ENCODE results near the gene TPO.

- TF ChIP-seq, protein P1, sequence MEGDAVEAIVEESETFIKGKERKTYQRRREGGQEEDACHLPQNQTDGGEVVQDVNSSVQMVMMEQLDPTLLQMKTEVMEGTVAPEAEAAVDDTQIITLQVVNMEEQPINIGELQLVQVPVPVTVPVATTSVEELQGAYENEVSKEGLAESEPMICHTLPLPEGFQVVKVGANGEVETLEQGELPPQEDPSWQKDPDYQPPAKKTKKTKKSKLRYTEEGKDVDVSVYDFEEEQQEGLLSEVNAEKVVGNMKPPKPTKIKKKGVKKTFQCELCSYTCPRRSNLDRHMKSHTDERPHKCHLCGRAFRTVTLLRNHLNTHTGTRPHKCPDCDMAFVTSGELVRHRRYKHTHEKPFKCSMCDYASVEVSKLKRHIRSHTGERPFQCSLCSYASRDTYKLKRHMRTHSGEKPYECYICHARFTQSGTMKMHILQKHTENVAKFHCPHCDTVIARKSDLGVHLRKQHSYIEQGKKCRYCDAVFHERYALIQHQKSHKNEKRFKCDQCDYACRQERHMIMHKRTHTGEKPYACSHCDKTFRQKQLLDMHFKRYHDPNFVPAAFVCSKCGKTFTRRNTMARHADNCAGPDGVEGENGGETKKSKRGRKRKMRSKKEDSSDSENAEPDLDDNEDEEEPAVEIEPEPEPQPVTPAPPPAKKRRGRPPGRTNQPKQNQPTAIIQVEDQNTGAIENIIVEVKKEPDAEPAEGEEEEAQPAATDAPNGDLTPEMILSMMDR (IDR thresholded peaks at IDR 0.05): no peak
- TF ChIP-seq, protein P2, sequence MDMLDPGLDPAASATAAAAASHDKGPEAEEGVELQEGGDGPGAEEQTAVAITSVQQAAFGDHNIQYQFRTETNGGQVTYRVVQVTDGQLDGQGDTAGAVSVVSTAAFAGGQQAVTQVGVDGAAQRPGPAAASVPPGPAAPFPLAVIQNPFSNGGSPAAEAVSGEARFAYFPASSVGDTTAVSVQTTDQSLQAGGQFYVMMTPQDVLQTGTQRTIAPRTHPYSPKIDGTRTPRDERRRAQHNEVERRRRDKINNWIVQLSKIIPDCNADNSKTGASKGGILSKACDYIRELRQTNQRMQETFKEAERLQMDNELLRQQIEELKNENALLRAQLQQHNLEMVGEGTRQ (CRISPR knock-in tag; IDR thresholded peaks at IDR 0.05): no peak
- TF ChIP-seq CBFB (CRISPR knock-in tag; IDR thresholded peaks at IDR 0.05; ENCODE audit: low read depth) (no peak), PRDM15 (CRISPR knock-in tag; IDR thresholded peaks at IDR 0.05) (no peak), RELA (CRISPR knock-in tag; IDR thresholded peaks at IDR 0.05; ENCODE audit: borderline replicate concordance) (no peak), MAX (CRISPR knock-in tag; IDR thresholded peaks at IDR 0.05) (no peak), CREM (CRISPR knock-in tag; IDR thresholded peaks at IDR 0.05) (no peak)
These were observed 37.7 kb downstream of the TPO start for GRCh38 chr2:1450915-1451314.
